DND-41 (cell line): ENCODE measurements around the gene CAT.

Source experiments
- EZH2 ChIP-seq: IDR thresholded peaks from 3 replicates; pipeline ENCODE4 v1.6.1; 2012; ENCODE audit warnings: borderline replicate concordance, low read depth, mild to moderate bottlenecking, moderate library complexity, low read length, inconsistent platforms; ENCODE audit not compliant: severe bottlenecking
- TF ChIP-seq, protein P1 (sequence below): IDR thresholded peaks from 2 replicates; pipeline ENCODE4 v1.5.1; 2012; ENCODE audit warnings: borderline replicate concordance, low read length, moderate library complexity, mild to moderate bottlenecking; ENCODE audit not compliant: poor library complexity, severe bottlenecking; ENCODE audit errors: extremely low read depth

- TF ChIP-seq, protein P1, sequence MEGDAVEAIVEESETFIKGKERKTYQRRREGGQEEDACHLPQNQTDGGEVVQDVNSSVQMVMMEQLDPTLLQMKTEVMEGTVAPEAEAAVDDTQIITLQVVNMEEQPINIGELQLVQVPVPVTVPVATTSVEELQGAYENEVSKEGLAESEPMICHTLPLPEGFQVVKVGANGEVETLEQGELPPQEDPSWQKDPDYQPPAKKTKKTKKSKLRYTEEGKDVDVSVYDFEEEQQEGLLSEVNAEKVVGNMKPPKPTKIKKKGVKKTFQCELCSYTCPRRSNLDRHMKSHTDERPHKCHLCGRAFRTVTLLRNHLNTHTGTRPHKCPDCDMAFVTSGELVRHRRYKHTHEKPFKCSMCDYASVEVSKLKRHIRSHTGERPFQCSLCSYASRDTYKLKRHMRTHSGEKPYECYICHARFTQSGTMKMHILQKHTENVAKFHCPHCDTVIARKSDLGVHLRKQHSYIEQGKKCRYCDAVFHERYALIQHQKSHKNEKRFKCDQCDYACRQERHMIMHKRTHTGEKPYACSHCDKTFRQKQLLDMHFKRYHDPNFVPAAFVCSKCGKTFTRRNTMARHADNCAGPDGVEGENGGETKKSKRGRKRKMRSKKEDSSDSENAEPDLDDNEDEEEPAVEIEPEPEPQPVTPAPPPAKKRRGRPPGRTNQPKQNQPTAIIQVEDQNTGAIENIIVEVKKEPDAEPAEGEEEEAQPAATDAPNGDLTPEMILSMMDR, result no peak
- TF ChIP-seq EZH2, result no peak
These were observed 5.9 kb upstream of the CAT start for GRCh38 chr11:34432822-34433221.
